Adipose tissue (tissue), 3 donors: ENCODE data around the gene RABGGTB. TPM values are rescaled to one million over a fixed set of nuclear protein-coding genes. Genes with fewer than 3 reads are reported as not detected.

Source experiments
- polyA plus RNA-seq, 3 donors: library from polyadenylated mRNA; stranded (reverse); fragments of 200-250 nt; gene quantifications; one replicate each; pipeline ENCODE4 v1.2.3, GENCODE V29; 2013
- donor health status: healthy with polysubstance abuse.
- donor health status: Bipolar disorder and iron deficiency.
- donor health status: healthy.

Gene RABGGTB
- polyA plus RNA-seq, 3 donors, result 62.1 to 80.3 (median 66.9) TPM

Other genes starting within 250 kb of the RABGGTB start
- gene SLC44A5, start 175.1 kb upstream of the RABGGTB start, polyA plus RNA-seq, result under 1 TPM in 2 of 3 donors, not detected in 1; 0.04 to 0.25 TPM
- 10 to 100 TPM; 24.5 to 64.9 (median 40.7) TPM for gene ACADM, start 61.5 kb upstream of the RABGGTB start, polyA plus RNA-seq
- gene MSH4, start 10.6 kb downstream of the RABGGTB start, polyA plus RNA-seq, result under 1 TPM; 0.06 to 0.11 (median 0.10) TPM
- not detected for gene ASB17, start 146.1 kb downstream of the RABGGTB start, polyA plus RNA-seq